GM12878 (cell line): Measurements from ENCODE around the gene ZNF785. TPM values are rescaled to one million over a fixed set of nuclear protein-coding genes. Genes with fewer than 3 reads are reported as not detected.

ENCODE experiments used
- BMI1 ChIP-seq: fragments of 450-650 bp; IDR thresholded peaks from 2 replicates; pipeline ENCODE4 v1.6.1; 2016; ENCODE audit warnings: mild to moderate bottlenecking, moderate library complexity, borderline replicate concordance
- CREB1 ChIP-seq: IDR thresholded peaks from 2 replicates; pipeline ENCODE4 v1.6.1; 2012; ENCODE audit warnings: low read depth, mild to moderate bottlenecking, inconsistent platforms
- DPF2 ChIP-seq: fragments of 450-650 bp; IDR thresholded peaks from 2 replicates; pipeline ENCODE4 v1.6.1; 2017; ENCODE audit warnings: mild to moderate bottlenecking
- E2F8 ChIP-seq: fragments of 450-650 bp; IDR thresholded peaks from 2 replicates; pipeline ENCODE4 v1.6.1; 2018; ENCODE audit warnings: mild to moderate bottlenecking, low read depth, moderate library complexity; ENCODE audit not compliant: partially characterized antibody
- IRF3 ChIP-seq: fragments of 450-650 bp; IDR thresholded peaks from 2 replicates; pipeline ENCODE4 v1.6.1; 2014; ENCODE audit warnings: mild to moderate bottlenecking
- LARP7 ChIP-seq: fragments of 450-650 bp; IDR thresholded peaks from 2 replicates; pipeline ENCODE4 v1.6.1; 2017; ENCODE audit warnings: mild to moderate bottlenecking
- MEF2A ChIP-seq: IDR thresholded peaks from 2 replicates; pipeline ENCODE4 v1.6.1; 2011; ENCODE audit warnings: low read depth, mild to moderate bottlenecking, low read length, moderate library complexity; ENCODE audit not compliant: insufficient read depth
- MLLT1 ChIP-seq: fragments of 450-650 bp; IDR thresholded peaks from 2 replicates; pipeline ENCODE4 v1.6.1; 2016; ENCODE audit warnings: mild to moderate bottlenecking
- MTA3 ChIP-seq: IDR thresholded peaks from 2 replicates; pipeline ENCODE4 v1.6.1; 2012; ENCODE audit warnings: low read length, inconsistent platforms, borderline replicate concordance
- NFIC ChIP-seq: IDR thresholded peaks from 2 replicates; pipeline ENCODE4 v1.6.1; 2012; ENCODE audit warnings: low read depth, mild to moderate bottlenecking, inconsistent platforms, low read length, moderate library complexity
- NFXL1 ChIP-seq: fragments of 450-650 bp; IDR thresholded peaks from 2 replicates; pipeline ENCODE4 v1.6.1; 2017; ENCODE audit warnings: antibody characterized with exemption, mild to moderate bottlenecking, borderline replicate concordance
- NR2C2 ChIP-seq: IDR thresholded peaks from 2 replicates; pipeline ENCODE4 v1.6.1; 2011; ENCODE audit warnings: borderline replicate concordance, low read depth; ENCODE audit not compliant: control insufficient read depth, insufficient read length
- PAX5 ChIP-seq: IDR thresholded peaks from 2 replicates; pipeline ENCODE4 v1.6.1; 2011; ENCODE audit warnings: low read depth, low read length, borderline replicate concordance
- RB1 ChIP-seq: fragments of 450-650 bp; formaldehyde crosslinking; IDR thresholded peaks from 2 replicates; pipeline ENCODE4 v1.6.1; 2017; ENCODE audit warnings: mild to moderate bottlenecking, borderline replicate concordance
- SIX5 ChIP-seq: IDR thresholded peaks from 2 replicates; pipeline ENCODE4 v1.6.1; 2011; ENCODE audit warnings: mild to moderate bottlenecking, low read depth, low read length, moderate library complexity; ENCODE audit not compliant: severe bottlenecking
- SMAD1 ChIP-seq: fragments of 450-650 bp; IDR thresholded peaks from 2 replicates; pipeline ENCODE4 v1.6.1; 2018; ENCODE audit warnings: mild to moderate bottlenecking, low read depth; ENCODE audit not compliant: partially characterized antibody
- SMAD5 ChIP-seq: IDR thresholded peaks from 2 replicates; pipeline ENCODE4 v1.6.1; 2016; ENCODE audit warnings: antibody characterized with exemption, low read depth
- TARDBP ChIP-seq: IDR thresholded peaks from 2 replicates; pipeline ENCODE4 v1.6.1; 2016; ENCODE audit warnings: borderline replicate concordance
- ZBED1 ChIP-seq: IDR thresholded peaks from 2 replicates; pipeline ENCODE4 v1.6.1; 2016; ENCODE audit warnings: borderline replicate concordance
- ZNF207 ChIP-seq: fragments of 450-650 bp; IDR thresholded peaks from 2 replicates; pipeline ENCODE4 v1.6.1; 2014; ENCODE audit warnings: antibody characterized with exemption, mild to moderate bottlenecking, borderline replicate concordance
- polyA plus RNA-seq, 11 experiments: library from polyadenylated mRNA; depleted of rRNA in 4 of 11; unstranded in 6 of 11; stranded (reverse) in 5 of 11; fragments of >200 nt; fragmentation: Nextera tagmentation in 4 of 11; fragmentation: Illumina TruSeq in 1 of 11; extraction: Ambion mirVana in 4 of 11; extraction: Trizol in 1 of 11; gene quantifications; 1 replicate in 1 of 11; 2 replicates in 10 of 11; pipeline versions ENCODE4 v1.2.1 to v1.2.3, GENCODE V29; 2011 to 2016; ENCODE audit warnings: inconsistent platforms in 2 of 11, missing spikeins in 2 of 11, low read depth in 1 of 11
- total RNA-seq, 4 experiments: library from RNA; depleted of rRNA in 3 of 4; stranded (reverse); fragments of >200 nt in 3 of 4; fragmentation: Illumina TruSeq in 1 of 4; extraction: Trizol in 1 of 4; gene quantifications; 2 replicates each; pipeline versions ENCODE4 v1.2.1 to v1.2.3, GENCODE V29; 2013 to 2021

Gene ZNF785
- total and polyA plus RNA-seq, 10 of the 15 experiments (the other 5 are each of a cell fraction or from before 2014, with no cell fraction given): 0.87 to 11.5 (median 7.5) TPM

- peak; percentile 66 for TF ChIP-seq E2F8
- TF ChIP-seq NFIC: peak; percentile 40; the same call in 1 of the 2 replicates
- peak; percentile 55; the same call in 1 of the 2 replicates for TF ChIP-seq RB1
- TF ChIP-seq NFXL1: no peak
- 0 out of 2 replicates have a peak, but pooled peaks have one; percentile 21 for TF ChIP-seq LARP7
- TF ChIP-seq IRF3: peak; percentile 77; the same call in 1 of the 2 replicates
- TF ChIP-seq SMAD5: 0 out of 2 replicates have a peak, but pooled peaks have one; percentile 18
- TF ChIP-seq SMAD1: no peak
- TF ChIP-seq MTA3: no peak
- no peak for TF ChIP-seq NR2C2
- TF ChIP-seq PAX5: 0 out of 2 replicates have a peak, but pooled peaks have one; percentile 38
- peak; percentile 84 for TF ChIP-seq CREB1
- peak; percentile 63; the same call in 1 of the 2 replicates for TF ChIP-seq MEF2A
- TF ChIP-seq MLLT1: peak; percentile 52; the same call in 1 of the 2 replicates
- TF ChIP-seq TARDBP: peak; percentile 67; the same call in 1 of the 2 replicates
- peak; percentile 78 for TF ChIP-seq SIX5
- TF ChIP-seq BMI1: no peak
- peak; percentile 58; the same call in 1 of the 2 replicates for TF ChIP-seq ZNF207
- no peak for TF ChIP-seq ZBED1
- TF ChIP-seq DPF2: 0 out of 2 replicates have a peak, but pooled peaks have one; percentile 16
Measured at GRCh38 chr16:30585400-30586191, at the start of gene ZNF785 (continued).
